Neural crest cell (in vitro differentiated cells): ENCODE measurements around the gene HOXB3. TPM values are rescaled to one million over a fixed set of nuclear protein-coding genes. Genes with fewer than 3 reads are reported as not detected.
A peak's percentile ranks its signal among the peaks of the same experiment; 100 is the strongest.

Experiments used
- DNase-seq: peaks from one replicate; pipeline ENCODE4 v3.0.0; 2021; ENCODE audit warnings: low read depth, mixed read lengths, low spot score
- H3K27ac Mint-ChIP-seq: one replicate; pipeline ENCODE4 v1.8.0; 2021; ENCODE audit warnings: mild to moderate bottlenecking, mixed read lengths; ENCODE audit not compliant: unreplicated experiment
- H3K27me3 Mint-ChIP-seq: 2 replicates; pipeline ENCODE4 v1.8.0; 2021; ENCODE audit warnings: low read depth, mild to moderate bottlenecking, mixed read lengths
- H3K36me3 Mint-ChIP-seq: 2 replicates; pipeline ENCODE4 v1.8.0; 2021; ENCODE audit warnings: low read depth, mild to moderate bottlenecking, mixed read lengths
- H3K4me1 Mint-ChIP-seq: 2 replicates; pipeline ENCODE4 v1.8.0; 2021; ENCODE audit warnings: mixed read lengths
- H3K4me3 Mint-ChIP-seq: one replicate; pipeline ENCODE4 v1.8.0; 2021; ENCODE audit warnings: mild to moderate bottlenecking, mixed read lengths
- H3K9me3 Mint-ChIP-seq: 2 replicates; pipeline ENCODE4 v1.8.0; 2021; ENCODE audit warnings: mixed read lengths
- total RNA-seq: library from RNA; stranded (reverse); gene quantifications from 2 replicates; pipeline ENCODE4 v1.2.1, GENCODE V29; 2021
- TF ChIP-seq, protein P1 (sequence below): fragments of 200-600 bp; sonication (generic); conservative IDR thresholded peaks from 2 replicates; pipeline ENCODE4 v1.5.0; 2021; ENCODE audit warnings: antibody characterized with exemption, mild to moderate bottlenecking

The HOXB3 gene
- total RNA-seq, 1 donor from 2014 or later: 22.8 TPM

DNA sequence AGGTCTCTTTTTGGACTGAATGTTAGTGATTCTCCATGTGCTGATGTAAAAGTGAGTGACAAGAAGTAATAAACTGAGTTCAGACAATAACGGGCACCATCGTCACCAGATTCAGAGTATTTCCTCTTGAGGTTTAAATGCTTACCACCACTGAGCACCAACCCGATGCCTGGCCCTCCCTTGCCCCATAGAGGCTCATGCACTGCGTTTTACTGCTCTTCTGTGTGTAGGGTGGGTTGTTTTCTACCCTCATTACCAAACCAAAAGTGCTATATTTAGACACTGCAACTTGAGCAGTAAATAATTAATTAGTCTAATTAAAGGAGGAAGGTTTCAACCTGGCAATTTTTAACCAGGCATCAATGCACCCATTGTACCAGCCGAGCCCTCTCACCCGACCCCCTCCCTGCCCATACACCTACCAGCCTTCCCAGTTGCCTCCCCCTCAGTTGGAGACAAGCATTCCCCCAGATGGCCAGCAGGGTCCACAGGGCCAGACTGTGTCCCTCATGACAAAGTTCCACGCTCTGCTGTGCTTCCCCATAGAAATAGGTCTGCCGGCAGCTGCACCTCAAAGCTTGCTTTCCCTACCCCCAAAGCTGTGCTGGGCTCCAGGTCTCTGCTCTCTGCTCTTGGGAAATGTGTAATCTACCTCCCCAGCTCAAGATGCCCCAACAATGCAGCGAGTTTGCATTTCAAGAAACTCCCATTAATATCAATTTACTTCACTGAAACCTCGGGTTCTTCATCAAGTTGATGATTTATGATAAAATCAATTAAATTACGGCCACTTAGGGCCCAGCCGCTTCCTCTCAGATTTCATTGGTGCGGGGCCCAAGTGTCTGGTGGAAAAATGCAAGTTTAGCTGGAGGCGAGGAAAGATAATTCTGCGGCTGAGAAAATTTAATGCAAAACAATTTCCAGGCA is 27.9 kb downstream of the HOXB3 start:
- no peak for DNase-seq
- TF ChIP-seq, protein P1, sequence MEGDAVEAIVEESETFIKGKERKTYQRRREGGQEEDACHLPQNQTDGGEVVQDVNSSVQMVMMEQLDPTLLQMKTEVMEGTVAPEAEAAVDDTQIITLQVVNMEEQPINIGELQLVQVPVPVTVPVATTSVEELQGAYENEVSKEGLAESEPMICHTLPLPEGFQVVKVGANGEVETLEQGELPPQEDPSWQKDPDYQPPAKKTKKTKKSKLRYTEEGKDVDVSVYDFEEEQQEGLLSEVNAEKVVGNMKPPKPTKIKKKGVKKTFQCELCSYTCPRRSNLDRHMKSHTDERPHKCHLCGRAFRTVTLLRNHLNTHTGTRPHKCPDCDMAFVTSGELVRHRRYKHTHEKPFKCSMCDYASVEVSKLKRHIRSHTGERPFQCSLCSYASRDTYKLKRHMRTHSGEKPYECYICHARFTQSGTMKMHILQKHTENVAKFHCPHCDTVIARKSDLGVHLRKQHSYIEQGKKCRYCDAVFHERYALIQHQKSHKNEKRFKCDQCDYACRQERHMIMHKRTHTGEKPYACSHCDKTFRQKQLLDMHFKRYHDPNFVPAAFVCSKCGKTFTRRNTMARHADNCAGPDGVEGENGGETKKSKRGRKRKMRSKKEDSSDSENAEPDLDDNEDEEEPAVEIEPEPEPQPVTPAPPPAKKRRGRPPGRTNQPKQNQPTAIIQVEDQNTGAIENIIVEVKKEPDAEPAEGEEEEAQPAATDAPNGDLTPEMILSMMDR: peak; percentile 47
- peaks cover 2% of the 10 kb centered on the region for H3K36me3 Mint-ChIP-seq
- no peaks in the 10 kb centered on the region for H3K9me3 Mint-ChIP-seq
- peaks cover 68% of the 10 kb centered on the region for H3K27me3 Mint-ChIP-seq
- H3K4me1 Mint-ChIP-seq: peaks cover 31% of the 10 kb centered on the region
- peak overlapping the region; percentile 78 for H3K4me3 Mint-ChIP-seq
- H3K27ac Mint-ChIP-seq: no peak overlapping the region

DNA sequence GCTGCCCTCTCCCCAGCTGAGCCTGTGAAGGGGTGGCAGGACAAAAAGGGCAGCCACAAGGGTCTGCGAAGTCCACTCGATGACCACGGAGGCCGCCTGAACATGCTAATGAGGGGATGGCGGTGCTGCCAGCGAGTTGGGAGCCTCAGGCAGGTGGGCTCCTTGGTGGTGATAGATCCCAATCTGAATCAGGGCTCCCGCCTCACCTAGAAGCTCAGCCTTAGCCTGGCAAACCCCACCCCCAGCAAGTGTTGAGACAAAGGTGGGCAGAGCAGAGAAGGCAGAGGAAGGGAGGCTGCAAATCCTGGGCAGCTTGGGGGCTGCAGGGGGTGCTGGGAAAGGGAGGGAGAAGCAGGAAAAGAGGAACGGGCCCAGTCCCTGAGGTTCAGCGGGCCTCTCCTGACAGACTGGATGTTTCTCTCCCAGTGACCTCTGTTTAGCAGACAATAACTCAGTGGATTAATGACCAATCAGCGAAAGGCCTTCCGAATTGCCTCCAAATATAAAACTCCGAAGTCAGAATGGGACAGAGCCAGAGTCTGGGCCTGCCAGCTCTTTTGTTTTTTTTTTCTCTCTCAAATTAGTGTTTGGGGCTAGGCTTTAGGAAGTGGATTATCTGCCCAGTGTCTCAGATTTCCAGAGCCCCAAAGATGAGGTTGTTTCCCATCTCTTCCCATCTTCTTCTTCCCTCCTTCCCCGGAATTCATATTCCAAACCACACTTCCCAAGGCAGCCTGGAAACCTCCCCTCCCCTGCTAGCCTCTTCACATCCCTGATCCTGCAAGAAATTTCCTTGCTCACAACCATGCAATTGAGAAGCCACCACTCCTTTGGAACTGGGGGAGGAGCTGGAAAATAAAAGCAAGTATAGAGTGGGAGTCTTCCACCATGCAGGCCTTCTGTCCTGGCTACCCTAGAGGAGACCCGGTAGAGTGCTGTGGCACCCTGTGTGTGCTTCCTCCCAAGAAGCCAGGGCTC is 29.9 kb downstream of the HOXB3 start:
- no peak for DNase-seq
- Mint-ChIP-seq H3K27ac (no peak overlapping the region), H3K27me3 (peaks cover 87% of the 10 kb centered on the region), H3K36me3 (peaks cover 2% of the 10 kb centered on the region), H3K9me3 (no peaks in the 10 kb centered on the region), H3K4me3 (peak overlapping the region; percentile 18), H3K4me1 (peaks cover 42% of the 10 kb centered on the region)
- TF ChIP-seq, protein P1: no peak

DNA sequence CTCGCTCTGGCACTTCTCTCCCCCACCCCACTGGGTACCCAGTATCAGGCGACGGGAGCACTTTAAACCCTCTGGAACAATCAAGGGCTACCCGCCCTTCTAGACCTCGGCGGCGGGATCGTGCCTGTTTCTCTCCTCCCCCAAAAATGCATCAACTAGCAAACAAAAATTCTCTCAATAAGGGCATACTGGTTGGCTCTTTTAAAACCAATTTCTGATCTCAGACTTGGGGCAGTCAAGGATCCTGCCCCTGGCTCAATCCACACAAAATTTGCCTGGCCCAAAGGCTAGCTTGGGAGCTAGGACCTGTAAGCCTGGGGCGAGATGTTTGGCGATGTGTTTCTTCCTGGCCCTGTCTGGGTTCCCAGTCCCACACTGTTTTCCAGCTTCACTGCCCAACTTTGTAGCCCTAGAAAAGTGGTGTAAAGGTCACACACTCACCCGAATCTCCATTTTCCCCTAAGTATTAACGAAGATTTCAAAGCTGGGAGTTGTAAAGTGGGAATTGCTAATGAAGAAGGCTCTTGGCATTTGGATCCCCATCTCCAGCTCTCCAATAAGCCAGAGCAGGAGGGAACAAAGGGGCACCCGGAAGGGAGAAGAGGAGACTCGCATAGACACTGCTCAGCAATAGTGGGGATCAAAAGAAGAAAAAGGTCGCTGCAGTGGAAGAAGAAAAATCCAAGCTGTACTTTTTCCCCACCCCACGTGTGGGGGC is 30.8 kb downstream of the HOXB3 start:
- H3K27me3 Mint-ChIP-seq: peaks cover 96% of the 10 kb centered on the region
- peak overlapping the region; percentile 9 for H3K4me3 Mint-ChIP-seq
- H3K27ac Mint-ChIP-seq: no peak overlapping the region

DNA sequence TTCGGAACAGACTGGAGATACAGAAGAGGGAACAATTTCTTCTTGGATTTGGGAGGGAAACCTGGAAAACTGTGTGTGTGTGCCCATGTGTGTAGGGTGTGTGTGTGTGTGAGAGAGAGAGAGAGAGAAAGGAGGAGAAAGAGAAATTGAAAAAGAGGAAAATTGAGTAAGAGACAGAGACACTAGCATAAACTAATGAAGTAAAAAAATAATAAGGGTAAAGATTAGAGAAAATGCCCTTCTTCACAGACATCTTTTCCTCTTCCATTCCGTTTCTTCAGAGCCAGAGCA is 31.3 kb downstream of the HOXB3 start:
- H3K36me3 Mint-ChIP-seq: peaks cover 2% of the 10 kb centered on the region
- peak overlapping the region; percentile 9 for H3K4me3 Mint-ChIP-seq
- no peak overlapping the region for H3K27ac Mint-ChIP-seq
- H3K9me3 Mint-ChIP-seq: no peaks in the 10 kb centered on the region
- peaks cover 47% of the 10 kb centered on the region for H3K4me1 Mint-ChIP-seq
- no peak for DNase-seq
- H3K27me3 Mint-ChIP-seq: peaks cover 99% of the 10 kb centered on the region
- TF ChIP-seq, protein P1: no peak

More for the DNA sequence above, 30.8 kb downstream of the HOXB3 start:
- TF ChIP-seq, protein P1: no peak
- Mint-ChIP-seq H3K36me3 (peaks cover 2% of the 10 kb centered on the region), H3K4me1 (peaks cover 45% of the 10 kb centered on the region), H3K9me3 (no peaks in the 10 kb centered on the region)
- DNase-seq: no peak
